ENCODE data around the gene PLSCR2.

Gene PLSCR2

GRCh38 chr3:146468234-146468633, 1.1 kb downstream of the PLSCR2 start:
- Histone ChIP-seq H3K27me3 (no peaks in the 10 kb centered on the region), H3K4me3 (ENCODE audit: low read depth in 1 of 2, low read length in 1 of 2) (no peak overlapping the region), H3K36me3 (no peaks in the 10 kb centered on the region), H3K27ac (no peak overlapping the region), H3K9me3 (no peaks in the 10 kb centered on the region), H3K4me1 (ENCODE audit: control insufficient read depth in 1 of 2, insufficient read depth in 1 of 2, low read depth in 1 of 2, low read length in 1 of 2) (peaks cover 2 to 4% of the 10 kb centered on the region in 2 experiments)
- no peak for TF ChIP-seq CTCF (IDR thresholded peaks at IDR 0.05)

DNA sequence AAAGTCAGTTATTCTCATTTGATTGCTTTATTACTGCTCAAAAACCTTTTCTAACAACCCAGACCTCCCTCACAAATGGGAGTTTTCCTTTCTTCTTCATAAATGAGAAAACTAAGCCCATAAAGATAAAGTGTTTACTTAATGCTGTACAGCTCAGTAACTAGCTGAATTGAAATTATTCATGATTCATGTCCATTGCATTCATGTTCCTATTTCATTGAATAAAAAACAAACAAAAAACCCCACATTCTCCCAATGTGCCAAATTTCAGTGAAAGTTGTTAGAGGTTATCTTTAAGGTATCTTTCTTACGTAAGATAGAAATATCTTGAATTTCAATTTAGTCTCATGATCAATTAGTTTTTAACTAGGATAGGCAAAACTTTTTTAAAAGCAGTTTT, 2.8 kb downstream of the PLSCR2 start:
- peaks cover 0 to 4% of the 10 kb centered on the region in 2 experiments for H3K4me1 ChIP-seq (ENCODE audit: control insufficient read depth in 1 of 2, insufficient read depth in 1 of 2, low read depth in 1 of 2, low read length in 1 of 2)
- no peaks in the 10 kb centered on the region for H3K36me3 ChIP-seq
- no peak for TF ChIP-seq CTCF (IDR thresholded peaks at IDR 0.05)
- no peak overlapping the region for H3K4me3 ChIP-seq (ENCODE audit: low read depth in 1 of 2, low read length in 1 of 2)
- no peaks in the 10 kb centered on the region for H3K9me3 ChIP-seq
- H3K27me3 ChIP-seq, result no peaks in the 10 kb centered on the region
- no peak overlapping the region for H3K27ac ChIP-seq

DNA sequence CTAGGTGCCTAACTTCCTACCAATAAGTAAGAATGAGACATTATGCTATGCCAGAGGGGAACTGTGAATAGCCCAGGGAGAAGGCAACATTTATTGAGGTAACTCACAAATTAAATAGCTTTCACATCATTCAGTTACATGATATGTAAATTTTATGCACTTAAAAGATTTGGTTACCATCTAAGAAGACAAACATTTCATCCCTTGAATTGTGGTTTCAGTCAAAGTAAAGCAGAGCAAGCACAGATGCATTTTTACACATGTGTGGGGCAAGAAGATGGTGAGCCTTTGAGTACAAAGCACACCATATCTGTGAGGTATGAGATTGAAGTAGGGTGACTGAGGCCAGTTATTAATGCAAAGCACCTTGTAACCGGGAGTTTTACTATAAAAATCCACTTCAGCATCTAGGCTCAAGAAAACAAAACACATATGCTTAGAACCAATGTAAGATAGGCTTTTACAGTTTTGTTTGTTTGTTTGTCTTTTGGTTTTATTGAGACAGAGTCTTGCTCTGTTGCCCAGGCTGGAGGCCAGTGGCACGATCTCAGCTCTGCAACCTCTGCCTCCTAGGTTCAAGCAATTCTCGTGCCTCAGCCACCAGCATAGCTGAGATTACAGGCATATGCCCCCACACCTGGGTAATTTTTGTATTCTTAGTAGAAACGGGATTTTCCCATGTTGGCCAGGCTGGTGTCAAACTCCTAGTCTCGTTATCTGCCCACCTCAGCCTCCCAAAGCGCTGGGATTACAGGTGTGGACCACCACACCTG, 3.5 kb downstream of the PLSCR2 start:
- TF ChIP-seq CTCF (IDR thresholded peaks at IDR 0.05), result no peak
- Histone ChIP-seq H3K27me3 (no peaks in the 10 kb centered on the region), H3K9me3 (no peaks in the 10 kb centered on the region), H3K27ac (no peak overlapping the region), H3K4me3 (ENCODE audit: low read depth in 1 of 2, low read length in 1 of 2) (no peak overlapping the region), H3K36me3 (no peaks in the 10 kb centered on the region), H3K4me1 (ENCODE audit: control insufficient read depth in 1 of 2, insufficient read depth in 1 of 2, low read depth in 1 of 2, low read length in 1 of 2) (peaks cover 0 to 4% of the 10 kb centered on the region in 2 experiments)

- Histone ChIP-seq H3K4me1 (ENCODE audit: control insufficient read depth in 1 of 2, insufficient read depth in 1 of 2, low read depth in 1 of 2, low read length in 1 of 2) (peaks cover 0 to 4% of the 10 kb centered on the region in 2 experiments), H3K27me3 (no peaks in the 10 kb centered on the region), H3K9me3 (no peaks in the 10 kb centered on the region), H3K4me3 (ENCODE audit: low read depth in 1 of 2, low read length in 1 of 2) (no peak overlapping the region), H3K36me3 (no peaks in the 10 kb centered on the region), H3K27ac (no peak overlapping the region)
- TF ChIP-seq CTCF (IDR thresholded peaks at IDR 0.05), result no peak
These were observed 4.6 kb downstream of the PLSCR2 start for GRCh38 chr3:146464783-146465182.

DNA sequence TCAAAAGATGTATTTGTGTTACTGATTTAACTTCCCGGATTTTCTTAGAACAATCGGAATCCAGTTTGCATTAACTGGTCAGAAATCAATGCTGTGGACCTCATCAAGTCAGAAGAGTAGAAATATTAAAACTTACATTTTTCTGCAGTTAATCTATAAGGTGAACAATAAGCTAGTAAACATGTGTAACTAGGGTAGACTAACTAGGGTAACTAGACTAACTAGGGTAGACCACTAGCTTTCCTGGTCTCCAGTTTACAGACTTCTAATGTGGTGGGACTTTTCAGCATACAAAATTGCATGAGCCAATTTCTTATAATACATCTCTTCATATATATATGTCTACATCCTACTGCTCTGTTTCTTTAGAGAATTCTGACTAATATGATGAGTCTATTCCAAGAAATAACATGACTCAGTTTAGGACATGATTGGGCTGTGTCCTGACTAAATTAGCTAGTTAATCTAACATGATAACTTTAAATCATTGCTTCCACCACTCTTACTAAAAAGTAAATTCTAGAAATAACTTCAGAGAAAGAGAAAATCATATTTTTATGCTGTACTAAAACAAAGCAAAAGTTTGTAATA, 5.3 kb downstream of the PLSCR2 start:
- Histone ChIP-seq H3K27ac (no peak overlapping the region), H3K4me1 (ENCODE audit: control insufficient read depth in 1 of 2, insufficient read depth in 1 of 2, low read depth in 1 of 2, low read length in 1 of 2) (peaks cover 0 to 2% of the 10 kb centered on the region in 2 experiments), H3K27me3 (no peaks in the 10 kb centered on the region), H3K9me3 (no peaks in the 10 kb centered on the region), H3K36me3 (no peaks in the 10 kb centered on the region), H3K4me3 (ENCODE audit: low read depth in 1 of 2, low read length in 1 of 2) (no peak overlapping the region)
- no peak for TF ChIP-seq CTCF (IDR thresholded peaks at IDR 0.05)

All from neutrophil (primary cell).